ENCODE results near the gene IRF1. TPM values are rescaled to one million over a fixed set of nuclear protein-coding genes. Genes with fewer than 3 reads are reported as not detected.

Gene IRF1
- total and polyA plus RNA-seq, 2 of the 8 experiments (the other 6 are each of a cell fraction or from before 2014, with no cell fraction given), result 4.0 to 8.5 TPM

DNA sequence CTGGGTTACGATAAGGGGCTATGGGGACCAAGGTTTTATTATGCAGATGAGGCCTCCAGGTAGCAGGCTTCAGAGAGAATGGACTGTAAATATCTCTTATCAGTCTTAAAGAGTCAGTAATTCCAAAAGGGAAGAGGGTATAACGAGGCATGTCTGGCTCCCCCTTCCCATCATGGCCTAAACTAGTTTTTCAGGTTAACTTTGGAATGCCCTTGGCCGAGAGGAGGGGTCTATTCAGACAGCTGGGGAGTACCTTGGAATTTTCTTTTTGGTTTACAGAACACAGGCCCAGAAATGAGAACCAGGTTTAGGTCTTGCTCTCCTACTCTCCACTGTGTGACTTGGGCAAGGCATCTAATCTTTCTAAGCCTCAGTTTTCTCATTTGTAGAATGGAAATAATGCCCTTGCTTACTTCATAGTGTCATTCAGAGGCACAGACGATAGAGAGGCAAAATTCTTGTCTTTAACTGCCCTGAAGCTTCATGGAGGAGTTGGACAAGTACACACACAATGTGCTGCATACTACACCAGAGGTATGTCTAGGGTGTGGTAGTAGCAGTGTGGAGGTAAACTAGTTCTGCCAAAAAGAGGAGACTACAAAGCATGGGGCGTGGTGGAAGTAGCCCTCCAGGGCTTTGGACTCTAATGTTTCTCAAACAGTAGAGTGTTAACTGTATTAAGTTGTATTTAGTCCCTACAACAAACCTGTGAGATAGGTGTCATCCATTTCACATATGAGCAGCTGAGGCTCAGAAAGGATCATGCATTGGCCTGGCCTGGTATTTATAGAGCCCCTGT is 45.5 kb downstream of the IRF1 start (continued):
- TF ChIP-seq, protein P1, sequence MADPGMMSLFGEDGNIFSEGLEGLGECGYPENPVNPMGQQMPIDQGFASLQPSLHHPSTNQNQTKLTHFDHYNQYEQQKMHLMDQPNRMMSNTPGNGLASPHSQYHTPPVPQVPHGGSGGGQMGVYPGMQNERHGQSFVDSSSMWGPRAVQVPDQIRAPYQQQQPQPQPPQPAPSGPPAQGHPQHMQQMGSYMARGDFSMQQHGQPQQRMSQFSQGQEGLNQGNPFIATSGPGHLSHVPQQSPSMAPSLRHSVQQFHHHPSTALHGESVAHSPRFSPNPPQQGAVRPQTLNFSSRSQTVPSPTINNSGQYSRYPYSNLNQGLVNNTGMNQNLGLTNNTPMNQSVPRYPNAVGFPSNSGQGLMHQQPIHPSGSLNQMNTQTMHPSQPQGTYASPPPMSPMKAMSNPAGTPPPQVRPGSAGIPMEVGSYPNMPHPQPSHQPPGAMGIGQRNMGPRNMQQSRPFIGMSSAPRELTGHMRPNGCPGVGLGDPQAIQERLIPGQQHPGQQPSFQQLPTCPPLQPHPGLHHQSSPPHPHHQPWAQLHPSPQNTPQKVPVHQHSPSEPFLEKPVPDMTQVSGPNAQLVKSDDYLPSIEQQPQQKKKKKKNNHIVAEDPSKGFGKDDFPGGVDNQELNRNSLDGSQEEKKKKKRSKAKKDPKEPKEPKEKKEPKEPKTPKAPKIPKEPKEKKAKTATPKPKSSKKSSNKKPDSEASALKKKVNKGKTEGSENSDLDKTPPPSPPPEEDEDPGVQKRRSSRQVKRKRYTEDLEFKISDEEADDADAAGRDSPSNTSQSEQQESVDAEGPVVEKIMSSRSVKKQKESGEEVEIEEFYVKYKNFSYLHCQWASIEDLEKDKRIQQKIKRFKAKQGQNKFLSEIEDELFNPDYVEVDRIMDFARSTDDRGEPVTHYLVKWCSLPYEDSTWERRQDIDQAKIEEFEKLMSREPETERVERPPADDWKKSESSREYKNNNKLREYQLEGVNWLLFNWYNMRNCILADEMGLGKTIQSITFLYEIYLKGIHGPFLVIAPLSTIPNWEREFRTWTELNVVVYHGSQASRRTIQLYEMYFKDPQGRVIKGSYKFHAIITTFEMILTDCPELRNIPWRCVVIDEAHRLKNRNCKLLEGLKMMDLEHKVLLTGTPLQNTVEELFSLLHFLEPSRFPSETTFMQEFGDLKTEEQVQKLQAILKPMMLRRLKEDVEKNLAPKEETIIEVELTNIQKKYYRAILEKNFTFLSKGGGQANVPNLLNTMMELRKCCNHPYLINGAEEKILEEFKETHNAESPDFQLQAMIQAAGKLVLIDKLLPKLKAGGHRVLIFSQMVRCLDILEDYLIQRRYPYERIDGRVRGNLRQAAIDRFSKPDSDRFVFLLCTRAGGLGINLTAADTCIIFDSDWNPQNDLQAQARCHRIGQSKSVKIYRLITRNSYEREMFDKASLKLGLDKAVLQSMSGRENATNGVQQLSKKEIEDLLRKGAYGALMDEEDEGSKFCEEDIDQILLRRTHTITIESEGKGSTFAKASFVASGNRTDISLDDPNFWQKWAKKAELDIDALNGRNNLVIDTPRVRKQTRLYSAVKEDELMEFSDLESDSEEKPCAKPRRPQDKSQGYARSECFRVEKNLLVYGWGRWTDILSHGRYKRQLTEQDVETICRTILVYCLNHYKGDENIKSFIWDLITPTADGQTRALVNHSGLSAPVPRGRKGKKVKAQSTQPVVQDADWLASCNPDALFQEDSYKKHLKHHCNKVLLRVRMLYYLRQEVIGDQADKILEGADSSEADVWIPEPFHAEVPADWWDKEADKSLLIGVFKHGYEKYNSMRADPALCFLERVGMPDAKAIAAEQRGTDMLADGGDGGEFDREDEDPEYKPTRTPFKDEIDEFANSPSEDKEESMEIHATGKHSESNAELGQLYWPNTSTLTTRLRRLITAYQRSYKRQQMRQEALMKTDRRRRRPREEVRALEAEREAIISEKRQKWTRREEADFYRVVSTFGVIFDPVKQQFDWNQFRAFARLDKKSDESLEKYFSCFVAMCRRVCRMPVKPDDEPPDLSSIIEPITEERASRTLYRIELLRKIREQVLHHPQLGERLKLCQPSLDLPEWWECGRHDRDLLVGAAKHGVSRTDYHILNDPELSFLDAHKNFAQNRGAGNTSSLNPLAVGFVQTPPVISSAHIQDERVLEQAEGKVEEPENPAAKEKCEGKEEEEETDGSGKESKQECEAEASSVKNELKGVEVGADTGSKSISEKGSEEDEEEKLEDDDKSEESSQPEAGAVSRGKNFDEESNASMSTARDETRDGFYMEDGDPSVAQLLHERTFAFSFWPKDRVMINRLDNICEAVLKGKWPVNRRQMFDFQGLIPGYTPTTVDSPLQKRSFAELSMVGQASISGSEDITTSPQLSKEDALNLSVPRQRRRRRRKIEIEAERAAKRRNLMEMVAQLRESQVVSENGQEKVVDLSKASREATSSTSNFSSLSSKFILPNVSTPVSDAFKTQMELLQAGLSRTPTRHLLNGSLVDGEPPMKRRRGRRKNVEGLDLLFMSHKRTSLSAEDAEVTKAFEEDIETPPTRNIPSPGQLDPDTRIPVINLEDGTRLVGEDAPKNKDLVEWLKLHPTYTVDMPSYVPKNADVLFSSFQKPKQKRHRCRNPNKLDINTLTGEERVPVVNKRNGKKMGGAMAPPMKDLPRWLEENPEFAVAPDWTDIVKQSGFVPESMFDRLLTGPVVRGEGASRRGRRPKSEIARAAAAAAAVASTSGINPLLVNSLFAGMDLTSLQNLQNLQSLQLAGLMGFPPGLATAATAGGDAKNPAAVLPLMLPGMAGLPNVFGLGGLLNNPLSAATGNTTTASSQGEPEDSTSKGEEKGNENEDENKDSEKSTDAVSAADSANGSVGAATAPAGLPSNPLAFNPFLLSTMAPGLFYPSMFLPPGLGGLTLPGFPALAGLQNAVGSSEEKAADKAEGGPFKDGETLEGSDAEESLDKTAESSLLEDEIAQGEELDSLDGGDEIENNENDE (IDR thresholded peaks at IDR 0.05; ENCODE audit: insufficient replicate concordance, low read length), result no peak
- no peak for TF ChIP-seq GABPA (IDR thresholded peaks at IDR 0.05; ENCODE audit: borderline replicate concordance, insufficient read depth, low read length)
- no peak for TF ChIP-seq EP300 (IDR thresholded peaks at IDR 0.05; ENCODE audit: borderline replicate concordance in 1 of 2, low read depth in 2 of 2, low read length in 2 of 2)
- TF ChIP-seq, protein P2, sequence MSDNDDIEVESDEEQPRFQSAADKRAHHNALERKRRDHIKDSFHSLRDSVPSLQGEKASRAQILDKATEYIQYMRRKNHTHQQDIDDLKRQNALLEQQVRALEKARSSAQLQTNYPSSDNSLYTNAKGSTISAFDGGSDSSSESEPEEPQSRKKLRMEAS (IDR thresholded peaks at IDR 0.05), result no peak
- no peak for TF ChIP-seq GTF2F1 (IDR thresholded peaks at IDR 0.05; ENCODE audit: borderline replicate concordance, low read depth, low read length)
- no peak for TF ChIP-seq POLR2A (IDR thresholded peaks at IDR 0.05; ENCODE audit: control extremely low read depth in 1 of 2, low read depth in 2 of 2, low read length in 2 of 2)
- no peak for TF ChIP-seq TCF12 (IDR thresholded peaks at IDR 0.05; ENCODE audit: low read depth, low read length)
- TF ChIP-seq CHD2 (IDR thresholded peaks at IDR 0.05; ENCODE audit: low read length), result no peak
- TF ChIP-seq HDAC6 (IDR thresholded peaks at IDR 0.05; ENCODE audit: low read depth, low read length), result no peak
- TF ChIP-seq YY1 (IDR thresholded peaks at IDR 0.05; ENCODE audit: low read depth, low read length), result no peak
- TF ChIP-seq NRF1 (IDR thresholded peaks at IDR 0.05; ENCODE audit: low read depth, low read length), result no peak

Measured in H1 (cell line).